ENCODE measurements around the gene FKTN. TPM values are rescaled to one million over a fixed set of nuclear protein-coding genes. Genes with fewer than 3 reads are reported as not detected.

The FKTN gene
- total and polyA plus RNA-seq, 4 donors, result 3.2 to 36.9 (median 7.4) TPM

DNA sequence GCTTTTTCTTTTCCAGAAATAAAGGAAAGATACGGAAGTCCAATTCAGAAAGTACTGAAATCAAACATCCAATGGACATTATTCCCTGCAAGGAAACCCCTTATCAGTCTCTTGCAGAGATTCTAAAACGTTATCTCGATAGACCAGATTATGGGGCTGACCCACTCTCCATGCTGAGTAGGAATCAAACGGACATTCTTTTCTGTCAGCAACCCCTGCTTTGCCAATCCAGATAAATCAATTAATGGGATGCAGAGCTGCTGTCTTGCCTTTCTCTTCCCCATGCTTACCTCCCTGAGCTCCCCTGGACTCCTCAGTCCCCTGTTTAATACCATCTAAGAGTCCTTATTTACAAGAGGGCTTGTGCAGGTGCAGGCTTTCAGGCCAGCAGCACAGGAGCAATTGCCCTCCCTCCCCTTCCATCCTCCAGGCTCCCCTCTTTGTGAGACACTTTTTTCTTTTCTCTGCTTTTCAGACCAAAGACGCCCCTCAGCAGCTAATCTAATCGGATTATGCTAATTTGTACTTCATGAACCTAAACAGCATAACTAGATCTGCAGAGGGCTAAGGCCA is 118.5 kb downstream of the FKTN start:
- H3K4me3 ChIP-seq, result no peak overlapping the region
- WGBS, 2 donors, result 64 to 85% methylated on average over 6 of the region's 6 CpGs
- no peaks in the 10 kb centered on the region for H3K9me3 ChIP-seq (ENCODE audit: control insufficient read depth in 4 of 4, insufficient read depth in 3 of 4, low read length in 3 of 4)
- no peak for ATAC-seq (ENCODE audit: insufficient read depth, low FRiP score)
- TF ChIP-seq, protein P1, sequence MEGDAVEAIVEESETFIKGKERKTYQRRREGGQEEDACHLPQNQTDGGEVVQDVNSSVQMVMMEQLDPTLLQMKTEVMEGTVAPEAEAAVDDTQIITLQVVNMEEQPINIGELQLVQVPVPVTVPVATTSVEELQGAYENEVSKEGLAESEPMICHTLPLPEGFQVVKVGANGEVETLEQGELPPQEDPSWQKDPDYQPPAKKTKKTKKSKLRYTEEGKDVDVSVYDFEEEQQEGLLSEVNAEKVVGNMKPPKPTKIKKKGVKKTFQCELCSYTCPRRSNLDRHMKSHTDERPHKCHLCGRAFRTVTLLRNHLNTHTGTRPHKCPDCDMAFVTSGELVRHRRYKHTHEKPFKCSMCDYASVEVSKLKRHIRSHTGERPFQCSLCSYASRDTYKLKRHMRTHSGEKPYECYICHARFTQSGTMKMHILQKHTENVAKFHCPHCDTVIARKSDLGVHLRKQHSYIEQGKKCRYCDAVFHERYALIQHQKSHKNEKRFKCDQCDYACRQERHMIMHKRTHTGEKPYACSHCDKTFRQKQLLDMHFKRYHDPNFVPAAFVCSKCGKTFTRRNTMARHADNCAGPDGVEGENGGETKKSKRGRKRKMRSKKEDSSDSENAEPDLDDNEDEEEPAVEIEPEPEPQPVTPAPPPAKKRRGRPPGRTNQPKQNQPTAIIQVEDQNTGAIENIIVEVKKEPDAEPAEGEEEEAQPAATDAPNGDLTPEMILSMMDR (IDR thresholded peaks at IDR 0.05; ENCODE audit: control extremely low read depth, extremely low read depth), result no peak
- H3K27me3 ChIP-seq (ENCODE audit: control insufficient read depth in 3 of 3, insufficient read depth in 3 of 3, low read length in 2 of 3), result no peaks in the 10 kb centered on the region
- H3K4me1 ChIP-seq (ENCODE audit: control insufficient read depth in 5 of 5, insufficient read depth in 5 of 5, low read length in 5 of 5), result no peaks in the 10 kb centered on the region
- no peak overlapping the region for H3K9ac ChIP-seq (ENCODE audit: insufficient read depth in 1 of 2, low read length in 2 of 2)
- no peak overlapping the region for H3K27ac ChIP-seq (ENCODE audit: low read depth in 1 of 2, low read length in 1 of 2)
- no peaks in the 10 kb centered on the region for H3K36me3 ChIP-seq (ENCODE audit: control insufficient read depth in 4 of 4, insufficient read depth in 4 of 4, low read length in 4 of 4)
- DNase-seq, result no peak

DNA sequence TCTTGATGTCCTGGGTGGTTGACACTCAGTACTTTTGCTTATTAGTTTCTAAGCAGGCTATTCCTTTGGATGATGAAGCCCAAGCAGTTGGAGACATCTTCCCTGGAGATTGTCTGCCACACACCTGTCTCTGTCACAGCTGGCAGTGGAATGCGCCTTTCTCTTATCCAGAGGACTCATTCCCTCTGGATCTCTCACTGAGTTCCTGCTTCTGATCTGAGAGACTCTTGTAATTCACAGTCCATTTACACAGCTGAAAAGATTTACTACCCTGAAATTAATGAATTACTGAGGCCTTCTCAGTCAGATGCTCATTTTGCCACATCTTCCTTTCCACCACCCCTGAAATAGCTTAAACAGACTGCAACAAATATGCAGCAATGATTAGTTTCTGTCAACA is 120.2 kb downstream of the FKTN start:
- DNase-seq, result no peak
- ATAC-seq (ENCODE audit: insufficient read depth, low FRiP score), result no peak
- H3K27ac ChIP-seq (ENCODE audit: low read depth in 1 of 2, low read length in 1 of 2), result no peak overlapping the region
- no peaks in the 10 kb centered on the region for H3K36me3 ChIP-seq (ENCODE audit: control insufficient read depth in 4 of 4, insufficient read depth in 4 of 4, low read length in 4 of 4)
- H3K9ac ChIP-seq (ENCODE audit: insufficient read depth in 1 of 2, low read length in 2 of 2), result no peak overlapping the region
- TF ChIP-seq, protein P1 (IDR thresholded peaks at IDR 0.05; ENCODE audit: control extremely low read depth, extremely low read depth), result no peak
- H3K4me1 ChIP-seq (ENCODE audit: control insufficient read depth in 5 of 5, insufficient read depth in 5 of 5, low read length in 5 of 5), result no peaks in the 10 kb centered on the region
- no peaks in the 10 kb centered on the region for H3K9me3 ChIP-seq (ENCODE audit: control insufficient read depth in 4 of 4, insufficient read depth in 3 of 4, low read length in 3 of 4)
- H3K27me3 ChIP-seq (ENCODE audit: control insufficient read depth in 3 of 3, insufficient read depth in 3 of 3, low read length in 2 of 3), result no peaks in the 10 kb centered on the region
- H3K4me3 ChIP-seq, result no peak overlapping the region
- WGBS, 2 donors, result 96 to 100% methylated on average over 1 of the region's 1 CpG

DNA sequence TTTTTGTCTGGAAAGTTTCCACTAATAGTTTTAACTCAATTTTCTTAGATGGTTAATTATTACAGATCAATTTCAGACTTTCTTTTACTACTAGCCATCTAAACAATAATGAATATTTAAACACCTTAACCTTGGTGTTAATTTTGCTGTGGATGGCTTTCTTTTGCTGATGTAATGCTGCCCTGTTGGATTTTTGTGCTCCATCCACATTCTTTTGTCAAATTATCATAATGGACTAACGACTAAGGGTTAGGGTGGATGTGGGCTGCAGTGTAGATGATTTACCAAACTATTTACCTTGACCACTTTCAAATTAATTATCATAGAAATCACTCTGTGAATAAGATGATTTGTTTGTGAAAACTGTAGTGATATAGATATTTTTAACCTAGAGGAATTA is 120.8 kb downstream of the FKTN start:
- H3K27ac ChIP-seq (ENCODE audit: low read depth in 1 of 2, low read length in 1 of 2), result no peak overlapping the region
- WGBS, 2 donors, result 55 to 90% methylated on average over 1 of the region's 1 CpG
- TF ChIP-seq, protein P1 (IDR thresholded peaks at IDR 0.05; ENCODE audit: control extremely low read depth, extremely low read depth), result no peak

More for the DNA sequence above, 120.8 kb downstream of the FKTN start:
- no peaks in the 10 kb centered on the region for H3K4me1 ChIP-seq (ENCODE audit: control insufficient read depth in 5 of 5, insufficient read depth in 5 of 5, low read length in 5 of 5)
- H3K36me3 ChIP-seq (ENCODE audit: control insufficient read depth in 4 of 4, insufficient read depth in 4 of 4, low read length in 4 of 4), result no peaks in the 10 kb centered on the region
- no peaks in the 10 kb centered on the region for H3K9me3 ChIP-seq (ENCODE audit: control insufficient read depth in 4 of 4, insufficient read depth in 3 of 4, low read length in 3 of 4)
- no peak for DNase-seq
- no peak for ATAC-seq (ENCODE audit: insufficient read depth, low FRiP score)
- H3K27me3 ChIP-seq (ENCODE audit: control insufficient read depth in 3 of 3, insufficient read depth in 3 of 3, low read length in 2 of 3), result no peaks in the 10 kb centered on the region
- H3K4me3 ChIP-seq, result no peak overlapping the region
- H3K9ac ChIP-seq (ENCODE audit: insufficient read depth in 1 of 2, low read length in 2 of 2), result no peak overlapping the region

All from lung (tissue), 12 donors.